Neural progenitor cell (in vitro differentiated cells): ENCODE data around the gene LYST. TPM values are rescaled to one million over a fixed set of nuclear protein-coding genes. Genes with fewer than 3 reads are reported as not detected.

ENCODE experiments used
- DNase-seq: peaks from one replicate; pipeline ENCODE4 v3.0.0-alpha.2; 2016; ENCODE audit warnings: low spot score
- H2AFZ ChIP-seq: fragments of 200-600 bp; sonication (generic); replicated peaks from 2 replicates; pipeline ENCODE4 v1.6.1; 2016; ENCODE audit warnings: antibody characterized with exemption
- H3F3A ChIP-seq: fragments of 200-600 bp; sonication (generic); 2 replicates; pipeline ENCODE4 v1.6.1; 2016; ENCODE audit warnings: antibody characterized with exemption, low read depth
- H3K27ac ChIP-seq: fragments of 200-600 bp; sonication (generic); 2 replicates; pipeline ENCODE4 v1.5.1; 2016; ENCODE audit warnings: mild to moderate bottlenecking
- H3K27me3 ChIP-seq: fragments of 200-600 bp; sonication (generic); 2 replicates; pipeline ENCODE4 v1.6.1; 2016; ENCODE audit warnings: mild to moderate bottlenecking, moderate library complexity
- H3K36me3 ChIP-seq: fragments of 200-600 bp; sonication (generic); 2 replicates; pipeline ENCODE4 v1.5.1; 2016
- H3K4me1 ChIP-seq: fragments of 200-600 bp; sonication (generic); 2 replicates; pipeline ENCODE4 v1.6.1; 2016; ENCODE audit warnings: mixed run types
- H3K4me2 ChIP-seq: fragments of 200-600 bp; sonication (generic); 2 replicates; pipeline ENCODE4 v1.6.1; 2016
- H3K4me3 ChIP-seq: fragments of 200-600 bp; sonication (generic); 2 replicates; pipeline ENCODE4 v1.5.1; 2016
- H3K79me2 ChIP-seq: fragments of 200-600 bp; sonication (generic); 2 replicates; pipeline ENCODE4 v1.6.1; 2016; ENCODE audit warnings: low read depth
- H3K9ac ChIP-seq: fragments of 200-600 bp; sonication (generic); 2 replicates; pipeline ENCODE4 v1.6.1; 2016
- H3K9me3 ChIP-seq: fragments of 200-600 bp; sonication (generic); 2 replicates; pipeline ENCODE4 v1.5.1; 2016; ENCODE audit warnings: low read depth
- H4K20me1 ChIP-seq: fragments of 200-600 bp; sonication (generic); 2 replicates; pipeline ENCODE4 v1.6.1; 2016; ENCODE audit warnings: low read depth
- H3K27ac Mint-ChIP-seq: 3 replicates; pipeline ENCODE4 v1.8.0; 2021; ENCODE audit warnings: mixed read lengths
- H3K27me3 Mint-ChIP-seq: 2 replicates; pipeline ENCODE4 v1.8.0; 2022; ENCODE audit warnings: low read depth, mild to moderate bottlenecking, inconsistent platforms, moderate library complexity, mixed read lengths; ENCODE audit not compliant: insufficient read depth
- H3K36me3 Mint-ChIP-seq: 3 replicates; pipeline ENCODE4 v1.8.0; 2021; ENCODE audit warnings: mixed read lengths
- H3K4me1 Mint-ChIP-seq: 3 replicates; pipeline ENCODE4 v1.8.0; 2021; ENCODE audit warnings: mixed read lengths
- H3K4me3 Mint-ChIP-seq: 3 replicates; pipeline ENCODE4 v1.8.0; 2021; ENCODE audit warnings: mild to moderate bottlenecking, moderate library complexity, mixed read lengths
- H3K9me3 Mint-ChIP-seq: 3 replicates; pipeline ENCODE4 v1.8.0; 2020; ENCODE audit warnings: mixed read lengths
- EZH2 ChIP-seq: fragments of 200-600 bp; sonication (generic); IDR thresholded peaks from 2 replicates; pipeline ENCODE4 v1.6.1; 2017; ENCODE audit warnings: antibody characterized with exemption, mild to moderate bottlenecking, moderate library complexity
- EZH2phosphoT487 ChIP-seq: fragments of 200-600 bp; sonication (generic); IDR thresholded peaks from 2 replicates; pipeline ENCODE4 v1.6.1; 2017; ENCODE audit warnings: antibody characterized with exemption
- total RNA-seq: library from RNA; depleted of rRNA; stranded (reverse); fragments of >200 nt; gene quantifications from 2 replicates; pipeline ENCODE4 v1.2.3, GENCODE V29; 2015; ENCODE audit warnings: low replicate concordance
- TF ChIP-seq, protein P1 (sequence below): fragments of 200-600 bp; sonication (generic); IDR thresholded peaks from 2 replicates; pipeline ENCODE4 v1.5.1; 2017; ENCODE audit warnings: antibody characterized with exemption, mild to moderate bottlenecking

The LYST gene
- total RNA-seq, 1 donor from 2014 or later = 0.82 TPM

DNA sequence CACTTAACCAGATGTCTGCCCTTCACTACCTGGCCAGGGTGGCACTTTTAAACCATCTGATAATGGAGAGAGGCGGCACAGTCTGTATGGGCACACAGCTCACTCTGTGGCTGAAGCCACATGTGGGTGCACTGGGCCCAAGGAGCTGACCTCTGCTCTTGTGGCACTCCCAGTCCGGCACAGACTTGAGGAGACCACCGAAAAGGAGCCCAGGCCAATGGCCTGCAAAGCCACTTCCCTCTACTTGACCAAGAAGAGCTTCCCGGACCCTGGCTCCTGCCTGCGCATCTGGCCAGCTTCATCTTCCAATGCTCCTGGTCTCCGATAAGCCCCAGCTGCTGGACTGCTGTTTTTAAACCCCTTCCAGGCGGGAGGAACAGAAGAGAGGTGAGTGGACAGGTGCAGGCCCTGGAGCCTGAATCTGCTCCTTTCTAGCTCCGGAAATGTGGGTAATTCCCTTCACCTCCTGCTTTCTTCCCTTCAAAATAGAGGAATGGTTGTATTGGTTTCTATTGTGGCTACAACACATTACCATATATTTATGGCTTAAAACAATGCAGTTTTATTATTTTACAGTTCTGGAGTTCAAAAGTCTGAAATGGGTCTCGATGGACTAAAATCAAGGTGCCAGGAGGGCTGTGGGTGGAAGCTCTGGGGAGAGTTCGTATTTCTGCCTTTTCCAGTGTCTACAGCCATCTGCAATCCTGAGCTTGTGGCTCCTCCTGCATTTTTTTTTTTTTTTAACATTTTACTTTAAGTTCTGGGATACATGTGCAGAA lies 228.8 kb downstream of the LYST start:
- H3K4me1 ChIP-seq = peaks cover 19% of the 10 kb centered on the region
- no peaks in the 10 kb centered on the region for H3K9me3 ChIP-seq
- Mint-ChIP-seq H3K9me3 (peaks cover 6% of the 10 kb centered on the region), H3K4me3 (no peak overlapping the region), H3K27ac (no peak overlapping the region), H3K27me3 (peaks cover 7% of the 10 kb centered on the region), H3K4me1 (peaks cover 22% of the 10 kb centered on the region), H3K36me3 (peaks cover 6% of the 10 kb centered on the region)
- no peaks in the 10 kb centered on the region for H3K36me3 ChIP-seq
- peaks cover 13% of the 10 kb centered on the region for H3K27me3 ChIP-seq
- H3F3A ChIP-seq = peaks cover 2% of the 10 kb centered on the region
- H2AFZ ChIP-seq = no peak overlapping the region
- H3K9ac ChIP-seq = no peak overlapping the region
- TF ChIP-seq, protein P1, sequence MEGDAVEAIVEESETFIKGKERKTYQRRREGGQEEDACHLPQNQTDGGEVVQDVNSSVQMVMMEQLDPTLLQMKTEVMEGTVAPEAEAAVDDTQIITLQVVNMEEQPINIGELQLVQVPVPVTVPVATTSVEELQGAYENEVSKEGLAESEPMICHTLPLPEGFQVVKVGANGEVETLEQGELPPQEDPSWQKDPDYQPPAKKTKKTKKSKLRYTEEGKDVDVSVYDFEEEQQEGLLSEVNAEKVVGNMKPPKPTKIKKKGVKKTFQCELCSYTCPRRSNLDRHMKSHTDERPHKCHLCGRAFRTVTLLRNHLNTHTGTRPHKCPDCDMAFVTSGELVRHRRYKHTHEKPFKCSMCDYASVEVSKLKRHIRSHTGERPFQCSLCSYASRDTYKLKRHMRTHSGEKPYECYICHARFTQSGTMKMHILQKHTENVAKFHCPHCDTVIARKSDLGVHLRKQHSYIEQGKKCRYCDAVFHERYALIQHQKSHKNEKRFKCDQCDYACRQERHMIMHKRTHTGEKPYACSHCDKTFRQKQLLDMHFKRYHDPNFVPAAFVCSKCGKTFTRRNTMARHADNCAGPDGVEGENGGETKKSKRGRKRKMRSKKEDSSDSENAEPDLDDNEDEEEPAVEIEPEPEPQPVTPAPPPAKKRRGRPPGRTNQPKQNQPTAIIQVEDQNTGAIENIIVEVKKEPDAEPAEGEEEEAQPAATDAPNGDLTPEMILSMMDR = no peak
- TF ChIP-seq EZH2 (no peak), EZH2phosphoT487 (no peak)
- peaks cover 21% of the 10 kb centered on the region for H4K20me1 ChIP-seq
- no peak for DNase-seq
- H3K79me2 ChIP-seq = peaks cover 17% of the 10 kb centered on the region
- H3K27ac ChIP-seq = no peak overlapping the region
- H3K4me2 ChIP-seq = no peak overlapping the region
- no peak overlapping the region for H3K4me3 ChIP-seq

DNA sequence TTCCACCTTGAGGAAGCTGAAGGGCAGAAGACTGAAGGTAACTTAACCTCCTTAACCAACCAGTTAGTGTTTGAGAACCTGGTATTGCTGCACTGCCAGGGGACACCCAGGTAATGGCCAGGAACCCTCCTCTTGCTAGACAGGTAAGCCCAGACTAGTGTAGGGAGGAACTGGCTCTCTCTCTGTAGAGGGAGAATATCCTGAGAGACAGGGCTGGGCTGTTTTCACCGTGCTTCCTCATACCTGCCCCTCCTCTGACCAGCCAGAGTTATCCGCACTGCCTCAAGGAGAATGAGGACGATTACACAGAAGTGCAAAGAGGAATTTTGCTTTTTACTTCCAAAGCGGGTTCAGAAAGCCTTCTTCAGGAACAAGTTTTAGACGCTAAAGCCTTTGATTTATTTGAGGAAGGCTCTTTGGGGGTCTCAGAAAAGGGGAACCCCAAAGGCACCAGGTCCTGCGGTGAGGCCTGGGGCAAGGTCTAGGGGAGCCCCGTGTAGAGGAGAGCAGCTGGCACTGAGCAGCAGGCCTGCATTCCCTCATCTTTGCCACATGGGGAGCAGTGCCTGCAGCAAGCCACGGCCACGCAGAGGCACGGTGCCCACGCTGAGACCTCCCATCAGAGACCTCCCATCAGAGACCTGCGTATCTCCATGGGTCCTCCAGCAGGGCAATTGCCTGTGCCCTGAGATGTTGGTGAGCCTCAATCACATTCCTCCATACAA lies 230.6 kb downstream of the LYST start:
- no peak overlapping the region for H3K9ac ChIP-seq
- no peaks in the 10 kb centered on the region for H3F3A ChIP-seq
- H4K20me1 ChIP-seq = peaks cover 8% of the 10 kb centered on the region
- no peak for DNase-seq
- H3K27ac ChIP-seq = no peak overlapping the region
- H3K36me3 ChIP-seq = no peaks in the 10 kb centered on the region
- H3K27me3 Mint-ChIP-seq = peaks cover 2% of the 10 kb centered on the region
- H3K27ac Mint-ChIP-seq = no peak overlapping the region
- peaks cover 1% of the 10 kb centered on the region for H3K36me3 Mint-ChIP-seq
- no peaks in the 10 kb centered on the region for H3K9me3 Mint-ChIP-seq
- no peak overlapping the region for H2AFZ ChIP-seq
- TF ChIP-seq, protein P1 = peak; percentile 14
- TF ChIP-seq EZH2phosphoT487 (no peak), EZH2 (no peak)
- H3K4me1 Mint-ChIP-seq = peaks cover 25% of the 10 kb centered on the region
- peaks cover 9% of the 10 kb centered on the region for H3K79me2 ChIP-seq
- H3K4me3 ChIP-seq = no peak overlapping the region
- no peaks in the 10 kb centered on the region for H3K9me3 ChIP-seq
- no peaks in the 10 kb centered on the region for H3K27me3 ChIP-seq
- H3K4me3 Mint-ChIP-seq = no peak overlapping the region
- H3K4me2 ChIP-seq = no peak overlapping the region
- H3K4me1 ChIP-seq = peaks cover 20% of the 10 kb centered on the region

DNA sequence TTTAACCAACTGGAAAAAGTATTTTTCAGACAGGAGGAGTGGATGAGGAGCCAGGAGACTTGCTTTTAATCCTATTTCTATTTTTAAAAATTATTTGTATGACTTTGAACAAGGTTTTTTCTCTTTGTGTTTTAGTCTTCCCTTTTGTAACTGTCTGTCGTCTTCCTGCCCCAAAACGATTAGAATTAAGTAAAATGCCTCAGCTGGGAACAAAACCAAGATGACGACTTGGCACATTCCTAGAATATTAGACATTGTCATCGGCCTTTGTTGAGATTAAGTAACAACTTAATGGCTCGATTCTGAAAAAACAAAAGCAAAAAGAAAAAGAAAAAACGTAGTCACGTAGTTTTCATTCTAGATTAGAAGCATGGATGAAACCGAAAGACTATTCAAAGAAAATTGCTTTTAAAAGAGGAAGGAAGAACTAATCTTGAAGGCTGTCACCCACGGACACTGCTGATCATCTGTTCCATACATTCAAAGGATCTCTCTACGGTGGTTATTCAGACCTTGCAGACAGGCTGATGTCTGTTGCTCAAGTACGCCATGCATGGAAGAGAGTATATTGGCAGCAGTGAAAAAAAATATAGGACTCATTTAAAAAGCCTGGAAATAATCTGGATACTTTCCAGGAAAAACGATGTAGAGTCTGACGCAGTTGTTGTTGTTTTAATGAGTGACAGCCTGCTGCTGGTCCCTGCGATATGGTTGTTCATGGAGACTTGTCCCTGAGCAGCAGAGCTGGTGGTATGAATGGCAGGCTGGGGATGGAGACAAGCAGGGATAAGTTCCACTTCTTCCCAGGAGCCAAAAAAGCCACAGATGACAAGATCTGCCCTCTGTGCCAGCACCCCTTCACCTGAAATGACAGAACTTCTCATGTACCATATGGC lies 234.0 kb downstream of the LYST start:
- no peaks in the 10 kb centered on the region for H3K36me3 Mint-ChIP-seq
- no peaks in the 10 kb centered on the region for H3K36me3 ChIP-seq
- TF ChIP-seq EZH2phosphoT487 = no peak
- TF ChIP-seq, protein P1 = no peak
- TF ChIP-seq EZH2 = no peak
- H3K27me3 Mint-ChIP-seq = peaks cover 4% of the 10 kb centered on the region
- no peak overlapping the region for H3K4me3 Mint-ChIP-seq
- H3K4me2 ChIP-seq = peak overlapping the region; percentile 14
- H4K20me1 ChIP-seq = no peaks in the 10 kb centered on the region
- no peak overlapping the region for H3K9ac ChIP-seq
- H3K27ac ChIP-seq = no peak overlapping the region
- DNase-seq = peak; percentile 46
- H2AFZ ChIP-seq = no peak overlapping the region
- H3K9me3 Mint-ChIP-seq = no peaks in the 10 kb centered on the region
- H3K79me2 ChIP-seq = no peaks in the 10 kb centered on the region
- H3K27me3 ChIP-seq = no peaks in the 10 kb centered on the region
- peaks cover 22% of the 10 kb centered on the region for H3K4me1 Mint-ChIP-seq
- no peak overlapping the region for H3K4me3 ChIP-seq
- peak overlapping the region; percentile 68 for H3K27ac Mint-ChIP-seq
- H3K4me1 ChIP-seq = peaks cover 15% of the 10 kb centered on the region
- no peaks in the 10 kb centered on the region for H3K9me3 ChIP-seq
- H3F3A ChIP-seq = no peaks in the 10 kb centered on the region
